K562 (cell line): Measurements from ENCODE around the gene CEL. TPM values are rescaled to one million over a fixed set of nuclear protein-coding genes. Genes with fewer than 3 reads are reported as not detected.

ENCODE experiments used
- ATAC-seq: fragments of 200-7000 bp; cut with Tn5 transposase; 3 replicates; pipeline ENCODE4 v1.9.1; 2020; ENCODE audit warnings: moderate library complexity
- BruUV-seq: library from RNA; stranded (reverse); fragments of 400-500 nt; replicated peaks from 2 replicates; lab custom pipeline; 2021; lab: Mats Ljungman, UMichigan
- CTCF ChIA-PET: fragments of 300-600 bp; formaldehyde crosslinking; extraction: SDS; loops from one replicate; lab custom pipeline; 2021; ENCODE audit warnings: low intra/inter-chr PET ratio; lab: Yijun Ruan, JAX
- POLR2A ChIA-PET: fragments of 300-600, 350-650 bp; sonication (Branson Sonifier 250); formaldehyde crosslinking; extraction: SDS; loops from one replicate; lab custom pipeline; 2021; ENCODE audit warnings: antibody characterized with exemption, inconsistent platforms; lab: Yijun Ruan, JAX
- DNase-seq, 4 experiments: peaks; one replicate each; pipeline versions ENCODE4 v3.0.0 to v3.0.0-alpha.2; 2011 to 2018; ENCODE audit warnings: low spot score in 3 of 4, mixed read lengths in 3 of 4; ENCODE audit errors: extremely low read depth in 1 of 4
- FAIRE-seq: peaks from 2 replicates; lab custom pipeline; 2011; peaks lifted over from hg19 to GRCh38; lab: Jason Lieb, UNC
- H2AFZ ChIP-seq: 2 replicates; pipeline ENCODE4 v1.6.0; 2011; ENCODE audit warnings: low read depth, low read length, control low read depth, inconsistent platforms
- H3K27ac ChIP-seq: fragments of 200-600 bp; 3 replicates; pipeline ENCODE4 v1.8.0; 2011; ENCODE audit warnings: low read depth, mild to moderate bottlenecking, control low read depth, inconsistent platforms, low read length, moderate library complexity, mixed read lengths; ENCODE audit errors: extremely low read depth
- H3K27me3 ChIP-seq, 2 experiments: fragments of 300-600 bp in 1 of 2; 2 replicates in 1 of 2; 3 replicates in 1 of 2; pipeline versions ENCODE4 v1.6.0 to v1.8.0; 2011; ENCODE audit warnings: inconsistent platforms in 2 of 2, low read length in 2 of 2, mild to moderate bottlenecking in 1 of 2, mixed read lengths in 1 of 2, moderate library complexity in 1 of 2; ENCODE audit not compliant: control insufficient read depth in 2 of 2, insufficient read depth in 2 of 2
- H3K36me3 ChIP-seq: fragments of 300-600 bp; 3 replicates; pipeline ENCODE4 v1.8.0; 2011; ENCODE audit warnings: mild to moderate bottlenecking, low read length, inconsistent platforms; ENCODE audit not compliant: control insufficient read depth, insufficient read depth
- H3K4me1 ChIP-seq, 2 experiments: fragments of 200-600 bp in 1 of 2; replicated peaks in 1 of 2; 2 replicates in 1 of 2; 3 replicates in 1 of 2; pipeline versions ENCODE4 v1.5.1 to v1.8.0; 2011; ENCODE audit warnings: inconsistent platforms in 2 of 2, low read length in 2 of 2, mild to moderate bottlenecking in 1 of 2, mixed read lengths in 1 of 2, moderate library complexity in 1 of 2; ENCODE audit not compliant: control insufficient read depth in 2 of 2, insufficient read depth in 2 of 2
- H3K4me2 ChIP-seq: 2 replicates; pipeline ENCODE4 v1.6.1; 2011; ENCODE audit warnings: low read length, control low read depth, inconsistent platforms, mixed read lengths; ENCODE audit not compliant: insufficient read depth
- H3K4me3 ChIP-seq: fragments of 200-600 bp; sonication (generic), shearing (Covaris generic); 2 replicates; pipeline ENCODE4 v1.5.1; 2016; ENCODE audit warnings: control low read depth, inconsistent platforms
- H3K79me2 ChIP-seq: fragments of 200-600 bp; 3 replicates; pipeline ENCODE4 v1.8.0; 2011; ENCODE audit warnings: low read length, inconsistent platforms; ENCODE audit not compliant: control insufficient read depth, insufficient read depth
- H3K9ac ChIP-seq, 2 experiments: 2 replicates each; pipeline versions ENCODE4 v1.6.0 to v1.6.1; 2011; ENCODE audit warnings: low read depth in 2 of 2, low read length in 2 of 2, control low read depth in 1 of 2, inconsistent platforms in 1 of 2, mild to moderate bottlenecking in 1 of 2, mixed read lengths in 1 of 2; ENCODE audit not compliant: insufficient read depth in 1 of 2
- H3K9me1 ChIP-seq: one replicate; pipeline ENCODE4 v1.6.0; 2011; ENCODE audit warnings: inconsistent platforms, mild to moderate bottlenecking, low read length, moderate library complexity; ENCODE audit not compliant: control insufficient read depth, insufficient read depth
- H3K9me3 ChIP-seq: replicated peaks from 2 replicates; pipeline ENCODE4 v1.5.1; 2011; ENCODE audit warnings: low read depth, low read length, inconsistent platforms; ENCODE audit not compliant: control insufficient read depth, insufficient read depth
- H4K20me1 ChIP-seq: replicated peaks from 2 replicates; pipeline ENCODE4 v1.6.1; 2011; ENCODE audit warnings: low read length, inconsistent platforms, mixed read lengths; ENCODE audit not compliant: control insufficient read depth, insufficient read depth
- POLR2G ChIP-seq: fragments of 200-400 bp; formaldehyde crosslinking; IDR thresholded peaks from 2 replicates; pipeline ENCODE4 v1.6.1; 2017; ENCODE audit warnings: low read depth, mild to moderate bottlenecking, antibody characterized with exemption, low read length, moderate library complexity
- WGBS: fragments of 100-300 bp; shearing (Covaris generic); methylation state at CpG from one replicate; pipeline ENCODE4 v1.1.6; 2016; ENCODE audit warnings: low coverage, mixed read lengths; ENCODE audit not compliant: insufficient coverage; ENCODE audit errors: missing lambda C conversion rate; 5-methylcytosine and 5-hydroxymethylcytosine counted together
- in situ Hi-C: fragments of 300-500 bp; cut with MboI; formaldehyde crosslinking; loops from 4 replicates; pipeline ENCODE4 v1.15.0; 2018; ENCODE audit warnings: inconsistent platforms, mixed read lengths
- intact Hi-C: fragments of 100-400 bp; cut with micrococcal nuclease; formaldehyde crosslinking; loops from 2 replicates; pipeline ENCODE4 v1.14.2; 2022
- polyA plus RNA-seq, 8 experiments: library from polyadenylated mRNA; depleted of rRNA in 4 of 8; stranded (reverse) in 5 of 8; unstranded in 3 of 8; fragments of >200 nt; fragmentation: Nextera tagmentation in 2 of 8; fragmentation: Illumina TruSeq in 1 of 8; extraction: Ambion mirVana in 2 of 8; extraction: Trizol in 1 of 8; gene quantifications; 2 replicates each; pipeline versions ENCODE4 v1.2.1 to v1.2.3, GENCODE V29; 2011 to 2014; ENCODE audit warnings: inconsistent platforms in 1 of 8, missing spikeins in 1 of 8
- total RNA-seq, 7 experiments: library from RNA; depleted of rRNA in 6 of 7; stranded (reverse); fragments of >200 nt in 6 of 7; fragmentation: Illumina TruSeq in 2 of 7; extraction: Trizol in 2 of 7; gene quantifications; 2 replicates each; pipeline versions ENCODE4 v1.2.1 to v1.2.3, GENCODE V29; 2011 to 2021; ENCODE audit warnings: low replicate concordance in 1 of 7
- TF ChIP-seq, protein P1 (sequence below): fragments of 250-450 bp; sonication (Bioruptor Pico); IDR thresholded peaks from 2 replicates; pipeline ENCODE4 v1.5.0; 2020; ENCODE audit warnings: mild to moderate bottlenecking
- TF ChIP-seq, protein P2 (sequence below), 2 experiments: fragments of 250-450 bp in 1 of 2; fragments of 450-650 bp in 1 of 2; sonication (Bioruptor Pico) in 1 of 2; IDR thresholded peaks; 2 replicates each; pipeline versions ENCODE4 v1.6.1 to v1.8.0; 2016 to 2021; ENCODE audit warnings: mild to moderate bottlenecking in 2 of 2, moderate library complexity in 2 of 2, missing compliant biosample characterization in 1 of 2, missing genetic modification characterization in 1 of 2

Gene CEL
- total and polyA plus RNA-seq, 9 of the 15 experiments (the other 6 are each of a cell fraction or from before 2014, with no cell fraction given): 0.09 to 3.0 (median 0.51) TPM; not detected in 2

DNA sequence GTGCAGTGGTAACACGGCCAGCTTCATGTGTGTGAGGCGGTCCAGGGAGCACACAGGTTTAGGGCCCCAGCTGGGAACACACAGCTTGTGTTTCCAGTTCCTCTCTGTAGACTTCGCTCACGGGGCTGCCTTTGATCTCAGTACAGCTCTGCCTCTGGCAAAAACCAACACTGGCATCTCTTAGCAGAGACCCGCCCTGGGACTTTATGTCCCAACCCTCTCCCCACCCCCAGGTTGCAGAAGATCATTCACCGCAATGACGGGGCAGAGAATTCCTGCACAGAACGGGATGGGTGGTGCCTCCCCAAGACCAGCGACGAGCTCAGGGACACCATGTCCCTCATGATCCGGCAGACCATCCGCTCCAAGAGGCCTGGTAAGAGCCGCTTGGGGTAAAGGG lies 5.2 kb upstream of the CEL start:
- Histone ChIP-seq H3K4me3 (no peak overlapping the region), H3K79me2 (no peaks in the 10 kb centered on the region), H3K4me2 (no peak overlapping the region), H2AFZ (no peak overlapping the region), H3K4me1 (peaks cover 20 to 50% of the 10 kb centered on the region in 2 experiments), H3K9ac (0 out of 4 replicates have a peak overlapping the region, but pooled peaks of 1 of the 2 experiments have one; percentile 32), H3K27ac (no peak overlapping the region), H3K9me3 (no peaks in the 10 kb centered on the region), H3K9me1 (no peaks in the 10 kb centered on the region), H3K36me3 (peaks cover 65% of the 10 kb centered on the region; the same call in 2 of the 3 replicates), H4K20me1 (no peaks in the 10 kb centered on the region; the same call in 1 of the 2 replicates), H3K27me3 (no peaks in the 10 kb centered on the region)
- POLR2A ChIA-PET: interaction anchor here (0.8 to 0.9 kb wide), 2 partner anchors 16 to 24 kb away, joined by 3 read pairs; no protein-coding TSS in a partner anchor
- intact Hi-C loops (no loop called here), in situ Hi-C loops (no loop called here)
- FAIRE-seq (no peak), ATAC-seq (no peak), DNase-seq (no peak)
- TF ChIP-seq, protein P1, sequence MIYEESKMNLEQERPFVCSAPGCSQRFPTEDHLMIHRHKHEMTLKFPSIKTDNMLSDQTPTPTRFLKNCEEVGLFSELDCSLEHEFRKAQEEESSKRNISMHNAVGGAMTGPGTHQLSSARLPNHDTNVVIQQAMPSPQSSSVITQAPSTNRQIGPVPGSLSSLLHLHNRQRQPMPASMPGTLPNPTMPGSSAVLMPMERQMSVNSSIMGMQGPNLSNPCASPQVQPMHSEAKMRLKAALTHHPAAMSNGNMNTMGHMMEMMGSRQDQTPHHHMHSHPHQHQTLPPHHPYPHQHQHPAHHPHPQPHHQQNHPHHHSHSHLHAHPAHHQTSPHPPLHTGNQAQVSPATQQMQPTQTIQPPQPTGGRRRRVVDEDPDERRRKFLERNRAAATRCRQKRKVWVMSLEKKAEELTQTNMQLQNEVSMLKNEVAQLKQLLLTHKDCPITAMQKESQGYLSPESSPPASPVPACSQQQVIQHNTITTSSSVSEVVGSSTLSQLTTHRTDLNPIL: no peak
- CTCF ChIA-PET: no interaction called here
- WGBS: 94% methylated on average over 13 of the region's 13 CpGs
- BruUV-seq: no TSS peak

DNA sequence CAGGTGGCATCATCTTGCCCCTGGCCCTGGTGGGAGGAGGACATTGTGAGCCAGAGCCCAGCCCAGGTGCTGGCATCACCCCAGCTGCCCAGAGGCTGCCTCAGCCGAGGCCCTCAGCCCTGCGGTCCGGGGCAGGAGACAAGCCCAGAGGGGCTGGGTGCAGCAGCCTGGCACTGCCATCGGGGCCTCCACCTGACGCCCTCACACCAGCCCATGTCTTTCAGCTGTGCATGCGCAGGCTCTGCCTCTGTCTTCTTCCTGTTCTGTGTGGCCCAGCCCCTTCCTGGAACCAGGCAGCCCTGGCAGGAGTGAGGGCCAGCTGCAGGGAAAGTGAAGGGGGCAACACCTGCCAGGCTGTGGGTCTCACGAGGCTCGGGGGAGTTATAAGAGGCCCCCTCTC lies 4.8 kb upstream of the CEL start:
- H3K4me2 ChIP-seq: no peak overlapping the region
- no peaks in the 10 kb centered on the region; the same call in 1 of the 2 replicates for H4K20me1 ChIP-seq
- intact Hi-C loops: no loop called here
- in situ Hi-C loops: no loop called here
- no TSS peak for BruUV-seq
- CTCF ChIA-PET: no interaction called here
- WGBS: 91% methylated on average over 7 of the region's 8 CpGs
- TF ChIP-seq POLR2G: peak; percentile 32; the same call in 1 of the 2 replicates
- TF ChIP-seq, protein P2, sequence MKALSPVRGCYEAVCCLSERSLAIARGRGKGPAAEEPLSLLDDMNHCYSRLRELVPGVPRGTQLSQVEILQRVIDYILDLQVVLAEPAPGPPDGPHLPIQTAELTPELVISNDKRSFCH (CRISPR knock-in tag; IDR thresholded peaks at IDR 0.05): no peak
- TF ChIP-seq, protein P2 (tag; IDR thresholded peaks at IDR 0.05): no peak
- no peak overlapping the region for H2AFZ ChIP-seq
- no peaks in the 10 kb centered on the region for H3K27me3 ChIP-seq
- ATAC-seq: no peak
- H3K36me3 ChIP-seq: peaks cover 61% of the 10 kb centered on the region; the same call in 2 of the 3 replicates
- no peaks in the 10 kb centered on the region for H3K79me2 ChIP-seq
- no peak for DNase-seq
- FAIRE-seq: no peak
- POLR2A ChIA-PET: interaction anchor here (0.9 kb wide), 1 partner anchor 16 kb away, joined by 3 read pairs; no protein-coding TSS in a partner anchor
- no peaks in the 10 kb centered on the region for H3K9me1 ChIP-seq
- H3K9ac ChIP-seq: no peak overlapping the region
- H3K4me3 ChIP-seq: no peak overlapping the region
- H3K4me1 ChIP-seq: peaks cover 20 to 50% of the 10 kb centered on the region in 2 experiments
- H3K27ac ChIP-seq: no peak overlapping the region
- no peaks in the 10 kb centered on the region for H3K9me3 ChIP-seq
